Esophagus squamous epithelium (tissue), 5 donors: ENCODE measurements around the gene ADI1. TPM values are rescaled to one million over a fixed set of nuclear protein-coding genes. Genes with fewer than 3 reads are reported as not detected.
"Not testable (repeated sequence)": the region's sequence is repeated elsewhere in the genome, so short reads cannot be mapped to it uniquely, and the experiment has no call there.

Experiments
- DNase-seq: peaks from one replicate; lab custom pipeline; 2025; lab: John Stamatoyannopoulos, UW
- H3K27ac ChIP-seq, 4 donors: fragments of 200-600 bp; sonication (generic); one replicate each; pipeline ENCODE4 v1.5.1; 2016 to 2019; ENCODE audit warnings: mild to moderate bottlenecking in 1 of 4
- H3K27me3 ChIP-seq, 4 donors: fragments of 200-600 bp; sonication (generic); 1 replicate in 3 of 4; 2 replicates in 1 of 4; pipeline versions ENCODE4 v1.5.1 to v1.6.0; 2017 to 2021; ENCODE audit warnings: antibody characterized with exemption in 1 of 4
- H3K36me3 ChIP-seq, 3 donors: fragments of 200-600 bp; sonication (generic); one replicate each; pipeline ENCODE4 v1.5.1; 2016 to 2019
- H3K4me1 ChIP-seq, 3 donors: fragments of 200-600 bp; sonication (generic); one replicate each; pipeline ENCODE4 v1.5.1; 2017 to 2019
- H3K4me3 ChIP-seq, 4 donors: fragments of 200-600 bp; sonication (generic); 1 replicate in 3 of 4; 2 replicates in 1 of 4; pipeline ENCODE4 v1.5.1; 2016 to 2019; ENCODE audit warnings: mild to moderate bottlenecking in 2 of 4, moderate library complexity in 1 of 4
- H3K9me3 ChIP-seq, 3 donors: fragments of 200-600 bp; sonication (generic); one replicate each; pipeline ENCODE4 v1.5.1; 2016 to 2019
- CTCF ChIP-seq, 6 experiments: fragments of 450-650 bp in 4 of 6; fragments of 200-600 bp in 2 of 6; sonication (generic) in 2 of 6; IDR thresholded peaks; one replicate each; pipeline ENCODE4 v1.5.1; 2016 to 2019; ENCODE audit warnings: antibody characterized with exemption in 6 of 6, mild to moderate bottlenecking in 4 of 6, moderate library complexity in 4 of 6
- POLR2A ChIP-seq, 4 donors: fragments of 450-650 bp; IDR thresholded peaks; one replicate each; pipeline ENCODE4 v1.6.1; 2017; ENCODE audit warnings: antibody characterized with exemption in 4 of 4, mild to moderate bottlenecking in 4 of 4, moderate library complexity in 3 of 4
- WGBS, 2 donors: methylation state at CpG; one replicate each; pipeline ENCODE4 v1.1.5; 2018; 5-methylcytosine and 5-hydroxymethylcytosine counted together
- intact Hi-C: fragments of 100-400 bp; cut with DNase I; formaldehyde crosslinking; loops from one replicate; pipeline ENCODE4 v1.15.0; 2022
- total RNA-seq, 4 donors: library from RNA; depleted of rRNA; stranded (reverse); fragments of >200 nt; gene quantifications; one replicate each; pipeline ENCODE4 v1.1.0, GENCODE V29; 2016
- donor health status: DM: yes; HTN: yes; CAD: no.

ADI1 gene
- total RNA-seq, 4 donors from 2014 or later, result 33.3 to 73.6 (median 54.9) TPM

- intact Hi-C loops, result no loop called here
- TF ChIP-seq CTCF (IDR thresholded peaks at IDR 0.05) (no peak), POLR2A (IDR thresholded peaks at IDR 0.05) (no peak)
- no peak for DNase-seq
- Histone ChIP-seq H3K4me3 (no peak overlapping the region), H3K27ac (no peak overlapping the region), H3K36me3 (peaks cover 11 to 99% (median 12%) of the 10 kb centered on the region in 3 donors), H3K27me3 (no peaks in the 10 kb centered on the region), H3K4me1 (peaks cover 0 to 5% (median 0%) of the 10 kb centered on the region in 3 donors), H3K9me3 (no peaks in the 10 kb centered on the region)
- 98% methylated on average over 11 to 19 of the region's 22 CpGs for WGBS, 2 donors
Measured at GRCh38 chr2:3454802-3455201, 64.5 kb downstream of the ADI1 start.

- H3K27me3 ChIP-seq, H3K4me1 ChIP-seq, H3K9me3 ChIP-seq, H3K27ac ChIP-seq, intact Hi-C loops, H3K4me3 ChIP-seq, DNase-seq: not testable (repeated sequence)
- H3K36me3 ChIP-seq, result peaks cover 11 to 99% (median 12%) of the 10 kb centered on the region in 3 donors
- WGBS, 2 donors, result 85% methylated on average over 6 of the region's 6 CpGs; no CpG with 5 or more reads in 1 of the 2 donors
Measured at GRCh38 chr2:3454005-3454404, 65.3 kb downstream of the ADI1 start.

- 77 to 79% methylated on average over 16 to 20 of the region's 20 CpGs for WGBS, 2 donors
- H3K27me3 ChIP-seq, result no peaks in the 10 kb centered on the region
- no peak overlapping the region for H3K27ac ChIP-seq
- peaks cover 0 to 5% (median 0%) of the 10 kb centered on the region in 3 donors for H3K4me1 ChIP-seq
- DNase-seq, result no peak
- intact Hi-C loops, result no loop called here
- TF ChIP-seq POLR2A (IDR thresholded peaks at IDR 0.05) (no peak), CTCF (IDR thresholded peaks at IDR 0.05) (no peak)
- no peak overlapping the region for H3K4me3 ChIP-seq
- H3K36me3 ChIP-seq, result peaks cover 9 to 99% (median 12%) of the 10 kb centered on the region in 3 donors
- H3K9me3 ChIP-seq, result no peaks in the 10 kb centered on the region
Measured at GRCh38 chr2:3453190-3453999, 65.9 kb downstream of the ADI1 start.

- DNase-seq, result no peak
- no peak overlapping the region for H3K4me3 ChIP-seq
- H3K27ac ChIP-seq, result no peak overlapping the region
- H3K36me3 ChIP-seq, result peaks cover 0 to 99% (median 3%) of the 10 kb centered on the region in 3 donors
- WGBS, 2 donors, result 95 to 100% methylated on average over 4 to 11 of the region's 17 CpGs
- intact Hi-C loops, result no loop called here
- H3K4me1 ChIP-seq, result peaks cover 0 to 12% (median 3%) of the 10 kb centered on the region in 3 donors
- no peaks in the 10 kb centered on the region for H3K27me3 ChIP-seq
- TF ChIP-seq CTCF (IDR thresholded peaks at IDR 0.05), result no peak
- TF ChIP-seq POLR2A (IDR thresholded peaks at IDR 0.05), result no peak
- no peaks in the 10 kb centered on the region for H3K9me3 ChIP-seq
Measured at GRCh38 chr2:3451926-3452671, 67.2 kb downstream of the ADI1 start.

- Histone ChIP-seq H3K4me3 (no peak overlapping the region), H3K9me3 (no peaks in the 10 kb centered on the region), H3K27ac (no peak overlapping the region), H3K4me1 (peaks cover 0 to 12% (median 3%) of the 10 kb centered on the region in 3 donors), H3K27me3 (no peaks in the 10 kb centered on the region), H3K36me3 (peaks cover 0 to 99% (median 3%) of the 10 kb centered on the region in 3 donors)
- no peak for DNase-seq
- intact Hi-C loops, result no loop called here
- WGBS, 2 donors, result 81 to 86% methylated on average over 4 of the region's 4 CpGs
- TF ChIP-seq POLR2A (IDR thresholded peaks at IDR 0.05), result no peak
- TF ChIP-seq CTCF (IDR thresholded peaks at IDR 0.05), result no peak
Measured at GRCh38 chr2:3451169-3451568, 68.2 kb downstream of the ADI1 start.
